NK-92 (cell line): Measurements from ENCODE around the gene CPNE4.
"Not testable (repeated sequence)": the region's sequence is repeated elsewhere in the genome, so short reads cannot be mapped to it uniquely, and the experiment has no call there.

Source experiments
- DNase-seq: peaks from one replicate; lab custom pipeline; 2025; ENCODE audit not compliant: unreplicated experiment; lab: John Stamatoyannopoulos, UW

The CPNE4 gene

GRCh38 chr3:131963442-131963841 lies 71.4 kb downstream of the CPNE4 start:
- DNase-seq = not testable (repeated sequence)

- DNase-seq = no peak
These were observed 71.8 kb downstream of the CPNE4 start for GRCh38 chr3:131962982-131963381.

- no peak for DNase-seq
These were observed 74.5 kb downstream of the CPNE4 start for GRCh38 chr3:131960324-131960723.

GRCh38 chr3:131957980-131958379 lies 76.8 kb downstream of the CPNE4 start:
- DNase-seq = no peak

GRCh38 chr3:131957511-131957910 lies 77.3 kb downstream of the CPNE4 start:
- DNase-seq = no peak

GRCh38 chr3:131948806-131949205 lies 86.0 kb downstream of the CPNE4 start:
- no peak for DNase-seq

- DNase-seq = no peak
These were observed 90.1 kb downstream of the CPNE4 start for GRCh38 chr3:131944676-131945075.

- no peak for DNase-seq
These were observed 101.1 kb downstream of the CPNE4 start for GRCh38 chr3:131933665-131934064.

- DNase-seq = no peak
These were observed 106.2 kb downstream of the CPNE4 start for GRCh38 chr3:131928593-131928992.

- no peak for DNase-seq
These were observed 109.2 kb downstream of the CPNE4 start for GRCh38 chr3:131925571-131925970.

GRCh38 chr3:131922356-131922755 lies 112.5 kb downstream of the CPNE4 start:
- no peak for DNase-seq

- DNase-seq = no peak
These were observed 117.8 kb downstream of the CPNE4 start for GRCh38 chr3:131917006-131917405.

- no peak for DNase-seq
These were observed 120.6 kb downstream of the CPNE4 start for GRCh38 chr3:131914090-131914691.

- DNase-seq = no peak
These were observed 122.6 kb downstream of the CPNE4 start for GRCh38 chr3:131912255-131912654.

GRCh38 chr3:131907796-131908195 lies 127.0 kb downstream of the CPNE4 start:
- no peak for DNase-seq

- DNase-seq = no peak
These were observed 130.8 kb downstream of the CPNE4 start for GRCh38 chr3:131903988-131904415.

- DNase-seq = no peak
These were observed 133.1 kb downstream of the CPNE4 start for GRCh38 chr3:131901686-131902085.

- no peak for DNase-seq
These were observed 133.9 kb downstream of the CPNE4 start for GRCh38 chr3:131900891-131901290.

- DNase-seq = no peak
These were observed 135.8 kb downstream of the CPNE4 start for GRCh38 chr3:131899021-131899420.

GRCh38 chr3:131898346-131898745 lies 136.5 kb downstream of the CPNE4 start:
- no peak for DNase-seq

GRCh38 chr3:131896285-131896684 lies 138.5 kb downstream of the CPNE4 start:
- no peak for DNase-seq

GRCh38 chr3:131895766-131896165 lies 139.0 kb downstream of the CPNE4 start:
- no peak for DNase-seq

GRCh38 chr3:131892331-131892730 lies 142.5 kb downstream of the CPNE4 start:
- DNase-seq = no peak
